CD14-positive monocyte (primary cell): ENCODE data around the gene SLC52A3. TPM values are rescaled to one million over a fixed set of nuclear protein-coding genes. Genes with fewer than 3 reads are reported as not detected.

Experiments used
- DNase-seq, 3 donors: peaks; one replicate each; pipeline ENCODE4 v3.0.0-alpha.2; 2011 to 2022
- H2AFZ ChIP-seq: 2 replicates; pipeline ENCODE4 v1.6.0; 2012; ENCODE audit warnings: mild to moderate bottlenecking, low read depth, low read length, inconsistent platforms; ENCODE audit not compliant: insufficient read depth, poor library complexity, severe bottlenecking
- H3K27ac ChIP-seq, 2 donors: 1 replicate in 1 of 2; 2 replicates in 1 of 2; pipeline ENCODE4 v1.5.1; 2012 to 2013; ENCODE audit warnings: low read length in 2 of 2, control low read depth in 1 of 2, inconsistent platforms in 1 of 2, low read depth in 1 of 2, mild to moderate bottlenecking in 1 of 2
- H3K27me3 ChIP-seq, 2 donors: one replicate each; pipeline versions ENCODE4 v1.6.0 to v1.6.1; 2011 to 2013; ENCODE audit warnings: low read length in 2 of 2; ENCODE audit not compliant: control insufficient read depth in 2 of 2, insufficient read depth in 2 of 2
- H3K36me3 ChIP-seq, 2 donors: replicated peaks in 1 of 2; 1 replicate in 1 of 2; 2 replicates in 1 of 2; pipeline versions ENCODE4 v1.5.1 to v1.6.1; 2012 to 2013; ENCODE audit warnings: low read length in 2 of 2, control low read depth in 1 of 2, inconsistent platforms in 1 of 2, mild to moderate bottlenecking in 1 of 2; ENCODE audit not compliant: insufficient read depth in 2 of 2, control insufficient read depth in 1 of 2
- H3K4me1 ChIP-seq, 2 donors: 1 replicate in 1 of 2; 2 replicates in 1 of 2; pipeline versions ENCODE4 v1.5.1 to v1.6.1; 2012 to 2013; ENCODE audit warnings: low read length in 2 of 2, control low read depth in 1 of 2, inconsistent platforms in 1 of 2, mild to moderate bottlenecking in 1 of 2, moderate library complexity in 1 of 2; ENCODE audit not compliant: insufficient read depth in 2 of 2, control insufficient read depth in 1 of 2
- H3K4me2 ChIP-seq: replicated peaks from 2 replicates; pipeline ENCODE3; 2012; ENCODE audit warnings: low read length, moderate library complexity, mild to moderate bottlenecking; ENCODE audit not compliant: poor library complexity, severe bottlenecking; ENCODE audit errors: extremely low read depth
- H3K4me3 ChIP-seq, 3 experiments: fragments of 200-600 bp in 1 of 3; sonication (generic) in 1 of 3; replicated peaks in 1 of 3; 1 replicate in 2 of 3; 2 replicates in 1 of 3; pipeline ENCODE4 v1.5.1; 2011 to 2013; ENCODE audit warnings: low read length in 3 of 3, mild to moderate bottlenecking in 3 of 3, control low read depth in 2 of 3, low read depth in 2 of 3, inconsistent platforms in 1 of 3, moderate library complexity in 1 of 3
- H3K79me2 ChIP-seq: 2 replicates; pipeline ENCODE4 v1.6.0; 2012; ENCODE audit warnings: mild to moderate bottlenecking, control low read depth, inconsistent platforms, low read length, moderate library complexity; ENCODE audit not compliant: insufficient read depth
- H3K9ac ChIP-seq: 2 replicates; pipeline ENCODE4 v1.6.0; 2017; ENCODE audit warnings: low read length, mild to moderate bottlenecking; ENCODE audit not compliant: insufficient read depth, poor library complexity, severe bottlenecking
- H3K9me3 ChIP-seq, 2 donors: replicated peaks in 1 of 2; 1 replicate in 1 of 2; 2 replicates in 1 of 2; pipeline versions ENCODE4 v1.5.1 to v1.6.1; 2012 to 2013; ENCODE audit warnings: low read length in 2 of 2, control low read depth in 1 of 2; ENCODE audit not compliant: control insufficient read depth in 1 of 2, insufficient read depth in 1 of 2
- H4K20me1 ChIP-seq: 2 replicates; pipeline ENCODE4 v1.6.0; 2012; ENCODE audit warnings: mild to moderate bottlenecking, low read length, control low read depth, moderate library complexity; ENCODE audit not compliant: insufficient read depth
- H3K27ac Mint-ChIP-seq, 7 donors: one replicate each; pipeline ENCODE4 v1.8.0; 2020; ENCODE audit warnings: mild to moderate bottlenecking in 7 of 7, mixed read lengths in 7 of 7, moderate library complexity in 6 of 7, inconsistent platforms in 2 of 7
- H3K27me3 Mint-ChIP-seq, 3 donors: one replicate each; pipeline ENCODE4 v1.8.0; 2021 to 2022; ENCODE audit warnings: low read depth in 3 of 3, mild to moderate bottlenecking in 3 of 3, mixed read lengths in 3 of 3, moderate library complexity in 3 of 3, inconsistent platforms in 1 of 3
- H3K36me3 Mint-ChIP-seq, 2 donors: one replicate each; pipeline ENCODE4 v1.8.0; 2020; ENCODE audit warnings: mixed read lengths in 2 of 2, inconsistent platforms in 1 of 2, mild to moderate bottlenecking in 1 of 2
- H3K4me1 Mint-ChIP-seq: one replicate; pipeline ENCODE4 v1.8.0; 2020; ENCODE audit warnings: mild to moderate bottlenecking, mixed read lengths
- H3K4me3 Mint-ChIP-seq, 2 donors: one replicate each; pipeline ENCODE4 v1.8.0; 2020; ENCODE audit warnings: mild to moderate bottlenecking in 2 of 2, mixed read lengths in 2 of 2, moderate library complexity in 1 of 2
- H3K9me3 Mint-ChIP-seq, 7 donors: one replicate each; pipeline ENCODE4 v1.8.0; 2020 to 2022; ENCODE audit warnings: mixed read lengths in 7 of 7, mild to moderate bottlenecking in 6 of 7, moderate library complexity in 6 of 7, inconsistent platforms in 2 of 7
- CTCF ChIP-seq: fragments of 200-600 bp; IDR thresholded peaks from one replicate; pipeline ENCODE4 v1.8.0; 2022; ENCODE audit warnings: antibody characterized with exemption, mild to moderate bottlenecking
- WGBS: methylation state at CpG from one replicate; pipeline ENCODE4 v1.1.5; 2013; ENCODE audit warnings: missing lambda C conversion rate; ENCODE audit not compliant: insufficient coverage; 5-methylcytosine and 5-hydroxymethylcytosine counted together
- intact Hi-C, 2 donors: fragments of 100-400 bp; cut with micrococcal nuclease; formaldehyde crosslinking; loops; one replicate each; pipeline versions ENCODE4 v1.15.0 to v1.15.1; 2023
- polyA plus RNA-seq, 3 donors: library from polyadenylated mRNA; depleted of rRNA in 1 of 3; unstranded in 2 of 3; stranded (reverse) in 1 of 3; fragments of 300-500 nt in 2 of 3; fragments of >200 nt in 1 of 3; fragmentation: Illumina TruSeq in 2 of 3; gene quantifications; 1 replicate in 2 of 3; 2 replicates in 1 of 3; pipeline ENCODE4 v1.2.3, GENCODE V29; 2012 to 2021

Gene SLC52A3
- polyA plus RNA-seq, 3 donors, result not detected

- no peaks in the 10 kb centered on the region for H3K36me3 ChIP-seq
- H2AFZ ChIP-seq, result no peak overlapping the region
- no peak overlapping the region for H3K9ac ChIP-seq
- Mint-ChIP-seq H3K27me3 (peaks cover 0 to 6% (median 2%) of the 10 kb centered on the region in 3 donors), H3K36me3 (no peaks in the 10 kb centered on the region), H3K4me3 (no peak overlapping the region), H3K9me3 (peaks cover 0 to 4% (median 0%) of the 10 kb centered on the region in 7 donors), H3K4me1 (peaks cover 3% of the 10 kb centered on the region), H3K27ac (no peak overlapping the region)
- H3K79me2 ChIP-seq, result no peaks in the 10 kb centered on the region
- intact Hi-C loops, result no loop called here
- TF ChIP-seq CTCF, result no peak
- H3K4me1 ChIP-seq, result no peaks in the 10 kb centered on the region
- H4K20me1 ChIP-seq, result no peaks in the 10 kb centered on the region
- DNase-seq, result no peak
- no peak overlapping the region for H3K4me3 ChIP-seq
- WGBS, result 89% methylated on average over 10 of the region's 24 CpGs
- H3K4me2 ChIP-seq, result no peak overlapping the region
- no peaks in the 10 kb centered on the region for H3K27me3 ChIP-seq
- H3K27ac ChIP-seq, result no peak overlapping the region
- H3K9me3 ChIP-seq, result no peaks in the 10 kb centered on the region
Measured at GRCh38 chr20:761418-762381, 6.6 kb downstream of the SLC52A3 start.

- Mint-ChIP-seq H3K27ac (no peak overlapping the region), H3K27me3 (peaks cover 0 to 6% (median 2%) of the 10 kb centered on the region in 3 donors), H3K4me3 (no peak overlapping the region), H3K9me3 (peaks cover 0 to 4% (median 0%) of the 10 kb centered on the region in 7 donors), H3K4me1 (peaks cover 3% of the 10 kb centered on the region), H3K36me3 (no peaks in the 10 kb centered on the region)
- DNase-seq, result peak in 2 of 3 donors; percentile 7 to 20
- no peaks in the 10 kb centered on the region for H3K36me3 ChIP-seq
- H3K9me3 ChIP-seq, result no peaks in the 10 kb centered on the region
- TF ChIP-seq CTCF, result peak; percentile 90
- no peak overlapping the region for H3K4me2 ChIP-seq
- H3K27me3 ChIP-seq, result no peaks in the 10 kb centered on the region
- no peak overlapping the region for H2AFZ ChIP-seq
- no peaks in the 10 kb centered on the region for H3K4me1 ChIP-seq
- no peak overlapping the region for H3K27ac ChIP-seq
- H3K79me2 ChIP-seq, result no peaks in the 10 kb centered on the region
- H3K4me3 ChIP-seq, result no peak overlapping the region
- no peaks in the 10 kb centered on the region for H4K20me1 ChIP-seq
- no peak overlapping the region for H3K9ac ChIP-seq
- 58% methylated on average over 44 of the region's 44 CpGs for WGBS
- intact Hi-C loops, result no loop called here
Measured at GRCh38 chr20:760751-761417, 7.4 kb downstream of the SLC52A3 start.
